Neural progenitor cell (in vitro differentiated cells): ENCODE measurements around the gene COX7A1.

ENCODE experiments used
- EZH2 ChIP-seq: fragments of 200-600 bp; sonication (generic); IDR thresholded peaks from 2 replicates; pipeline ENCODE4 v1.6.1; 2017; ENCODE audit warnings: antibody characterized with exemption, mild to moderate bottlenecking, moderate library complexity
- EZH2phosphoT487 ChIP-seq: fragments of 200-600 bp; sonication (generic); IDR thresholded peaks from 2 replicates; pipeline ENCODE4 v1.6.1; 2017; ENCODE audit warnings: antibody characterized with exemption
- TF ChIP-seq, protein P1 (sequence below): fragments of 200-600 bp; sonication (generic); IDR thresholded peaks from 2 replicates; pipeline ENCODE4 v1.5.1; 2017; ENCODE audit warnings: antibody characterized with exemption, mild to moderate bottlenecking

DNA sequence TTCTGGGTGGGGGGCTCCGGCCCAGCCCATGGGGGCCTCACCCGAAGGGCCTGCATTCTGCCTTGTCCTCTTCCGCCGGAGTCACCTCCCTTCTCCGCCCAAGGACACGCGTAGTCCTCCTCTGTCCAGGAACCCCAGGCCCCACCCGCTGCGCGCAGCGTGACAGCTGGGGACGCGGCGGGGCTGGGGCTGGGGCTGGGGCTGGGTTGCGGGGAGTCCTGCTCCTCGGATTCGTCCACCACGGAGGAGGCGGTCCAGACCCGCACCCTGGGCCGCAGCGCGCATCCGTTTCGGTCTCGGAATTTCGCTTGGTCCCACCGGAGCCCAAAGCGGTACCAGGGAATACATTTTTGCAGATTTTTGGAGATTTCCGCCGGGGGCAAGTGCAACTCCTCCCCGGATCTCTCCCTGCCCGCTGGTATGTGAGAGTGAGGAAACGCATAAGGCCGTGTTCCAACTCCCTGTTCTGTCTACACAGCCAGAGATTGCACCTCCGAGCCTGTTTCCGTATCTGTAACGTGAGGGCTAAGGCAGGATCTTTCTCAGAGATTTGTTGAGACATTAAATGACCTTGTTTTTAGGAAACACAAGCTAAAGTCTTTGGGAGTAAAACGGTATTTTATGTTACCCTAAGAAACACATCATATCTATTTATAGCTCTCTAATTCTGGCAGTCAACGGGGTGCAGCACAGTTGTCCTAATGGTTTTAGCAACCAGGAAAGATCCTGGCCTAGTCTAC lies at the start of gene COX7A1:
- TF ChIP-seq, protein P1, sequence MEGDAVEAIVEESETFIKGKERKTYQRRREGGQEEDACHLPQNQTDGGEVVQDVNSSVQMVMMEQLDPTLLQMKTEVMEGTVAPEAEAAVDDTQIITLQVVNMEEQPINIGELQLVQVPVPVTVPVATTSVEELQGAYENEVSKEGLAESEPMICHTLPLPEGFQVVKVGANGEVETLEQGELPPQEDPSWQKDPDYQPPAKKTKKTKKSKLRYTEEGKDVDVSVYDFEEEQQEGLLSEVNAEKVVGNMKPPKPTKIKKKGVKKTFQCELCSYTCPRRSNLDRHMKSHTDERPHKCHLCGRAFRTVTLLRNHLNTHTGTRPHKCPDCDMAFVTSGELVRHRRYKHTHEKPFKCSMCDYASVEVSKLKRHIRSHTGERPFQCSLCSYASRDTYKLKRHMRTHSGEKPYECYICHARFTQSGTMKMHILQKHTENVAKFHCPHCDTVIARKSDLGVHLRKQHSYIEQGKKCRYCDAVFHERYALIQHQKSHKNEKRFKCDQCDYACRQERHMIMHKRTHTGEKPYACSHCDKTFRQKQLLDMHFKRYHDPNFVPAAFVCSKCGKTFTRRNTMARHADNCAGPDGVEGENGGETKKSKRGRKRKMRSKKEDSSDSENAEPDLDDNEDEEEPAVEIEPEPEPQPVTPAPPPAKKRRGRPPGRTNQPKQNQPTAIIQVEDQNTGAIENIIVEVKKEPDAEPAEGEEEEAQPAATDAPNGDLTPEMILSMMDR, result no peak
- no peak for TF ChIP-seq EZH2
- no peak for TF ChIP-seq EZH2phosphoT487
